Nephron (organoid): ENCODE measurements around the gene OTOG.

Experiments used
- H3K27ac Mint-ChIP-seq, 3 experiments: 2 replicates each; pipeline ENCODE4 v1.8.0; 2020; ENCODE audit warnings: mixed read lengths in 3 of 3, mild to moderate bottlenecking in 2 of 3, moderate library complexity in 1 of 3
- H3K27me3 Mint-ChIP-seq: 2 replicates; pipeline ENCODE4 v1.8.0; 2021; ENCODE audit warnings: low read depth, mild to moderate bottlenecking, moderate library complexity, mixed read lengths
- H3K36me3 Mint-ChIP-seq: 2 replicates; pipeline ENCODE4 v1.8.0; 2020; ENCODE audit warnings: low read depth, mixed read lengths
- H3K4me1 Mint-ChIP-seq: 2 replicates; pipeline ENCODE4 v1.8.0; 2020; ENCODE audit warnings: mixed read lengths
- H3K4me3 Mint-ChIP-seq, 3 experiments: 2 replicates each; pipeline ENCODE4 v1.8.0; 2020; ENCODE audit warnings: mild to moderate bottlenecking in 3 of 3, mixed read lengths in 3 of 3, moderate library complexity in 2 of 3
- H3K9me3 Mint-ChIP-seq: 2 replicates; pipeline ENCODE4 v1.8.0; 2020; ENCODE audit warnings: mixed read lengths
- CTCF ChIP-seq, 3 experiments: fragments of 200-600 bp; sonication (generic); IDR thresholded peaks; one replicate each; pipeline ENCODE4 v1.5.0; 2021; ENCODE audit warnings: antibody characterized with exemption in 3 of 3; ENCODE audit not compliant: unreplicated experiment in 3 of 3

OTOG gene

GRCh38 chr11:17547051-17547577 is at the start of gene OTOG:
TSS of gene OTOG (plus strand) at chr11:17547259. CDS start at chr11:17547373, 114 bp downstream.
- no peaks in the 10 kb centered on the region for H3K36me3 Mint-ChIP-seq
- TF ChIP-seq CTCF (IDR thresholded peaks at IDR 0.05; ENCODE audit: unreplicated experiment in 3 of 3), result no peak
- peak within 1 kb of the TSS; percentile 51 to 72 (median 51) for H3K4me3 Mint-ChIP-seq
- no peaks in the 10 kb centered on the region for H3K9me3 Mint-ChIP-seq
- peaks cover 43% of the 10 kb centered on the region for H3K27me3 Mint-ChIP-seq
- no peak within 1 kb of the TSS for H3K27ac Mint-ChIP-seq
- H3K4me1 Mint-ChIP-seq, result peaks cover 16% of the 10 kb centered on the region

- H3K9me3 Mint-ChIP-seq, result no peaks in the 10 kb centered on the region
- H3K4me3 Mint-ChIP-seq, result no peak overlapping the region
- no peak for TF ChIP-seq CTCF (IDR thresholded peaks at IDR 0.05; ENCODE audit: unreplicated experiment in 3 of 3)
- no peak overlapping the region for H3K27ac Mint-ChIP-seq
- peaks cover 30% of the 10 kb centered on the region for H3K27me3 Mint-ChIP-seq
- H3K36me3 Mint-ChIP-seq, result no peaks in the 10 kb centered on the region
- no peaks in the 10 kb centered on the region for H3K4me1 Mint-ChIP-seq
Measured at GRCh38 chr11:17498058-17498457, 49.0 kb upstream of the OTOG start.

GRCh38 chr11:17498475-17498874 is 48.6 kb upstream of the OTOG start:
- H3K36me3 Mint-ChIP-seq, result no peaks in the 10 kb centered on the region
- TF ChIP-seq CTCF (IDR thresholded peaks at IDR 0.05; ENCODE audit: unreplicated experiment in 3 of 3), result peak in 2 of 3 experiments; percentile 19 to 30
- no peak overlapping the region for H3K4me3 Mint-ChIP-seq
- no peaks in the 10 kb centered on the region for H3K4me1 Mint-ChIP-seq
- peaks cover 30% of the 10 kb centered on the region for H3K27me3 Mint-ChIP-seq
- no peak overlapping the region for H3K27ac Mint-ChIP-seq
- H3K9me3 Mint-ChIP-seq, result no peaks in the 10 kb centered on the region

- H3K36me3 Mint-ChIP-seq, result no peaks in the 10 kb centered on the region
- peaks cover 8% of the 10 kb centered on the region for H3K4me1 Mint-ChIP-seq
- H3K4me3 Mint-ChIP-seq, result no peak overlapping the region
- no peaks in the 10 kb centered on the region for H3K9me3 Mint-ChIP-seq
- TF ChIP-seq CTCF (IDR thresholded peaks at IDR 0.05; ENCODE audit: unreplicated experiment in 3 of 3), result no peak
- peaks cover 30% of the 10 kb centered on the region for H3K27me3 Mint-ChIP-seq
- no peak overlapping the region for H3K27ac Mint-ChIP-seq
Measured at GRCh38 chr11:17500673-17501072, 46.4 kb upstream of the OTOG start.

- Mint-ChIP-seq H3K27ac (no peak overlapping the region), H3K27me3 (peaks cover 18% of the 10 kb centered on the region), H3K4me3 (no peak overlapping the region), H3K9me3 (no peaks in the 10 kb centered on the region), H3K36me3 (no peaks in the 10 kb centered on the region), H3K4me1 (peaks cover 11% of the 10 kb centered on the region)
- TF ChIP-seq CTCF (IDR thresholded peaks at IDR 0.05; ENCODE audit: unreplicated experiment in 3 of 3), result no peak
Measured at GRCh38 chr11:17502630-17503029, 44.4 kb upstream of the OTOG start.

- peaks cover 26% of the 10 kb centered on the region for H3K4me1 Mint-ChIP-seq
- no peaks in the 10 kb centered on the region for H3K9me3 Mint-ChIP-seq
- no peak overlapping the region for H3K4me3 Mint-ChIP-seq
- peaks cover 14% of the 10 kb centered on the region for H3K27me3 Mint-ChIP-seq
- H3K27ac Mint-ChIP-seq, result no peak overlapping the region
- peak; percentile 74 to 87 (median 83) for TF ChIP-seq CTCF (IDR thresholded peaks at IDR 0.05; ENCODE audit: unreplicated experiment in 3 of 3)
- no peaks in the 10 kb centered on the region for H3K36me3 Mint-ChIP-seq
Measured at GRCh38 chr11:17504330-17505107, 42.5 kb upstream of the OTOG start.
